Esophagus (tissue), 2 donors: ENCODE data around the gene AKT3. TPM values are rescaled to one million over a fixed set of nuclear protein-coding genes. Genes with fewer than 3 reads are reported as not detected.
"Not testable (repeated sequence)": the region's sequence is repeated elsewhere in the genome, so short reads cannot be mapped to it uniquely, and the experiment has no call there.

Experiments
- H3K27ac ChIP-seq, 2 donors: one replicate each; pipeline ENCODE4 v1.5.1; 2013; ENCODE audit warnings: low read depth in 2 of 2, mild to moderate bottlenecking in 2 of 2, inconsistent platforms in 1 of 2, low read length in 1 of 2, moderate library complexity in 1 of 2
- H3K27me3 ChIP-seq, 2 donors: one replicate each; pipeline ENCODE4 v1.6.1; 2013; ENCODE audit warnings: low read length in 2 of 2, control low read depth in 1 of 2, mild to moderate bottlenecking in 1 of 2; ENCODE audit not compliant: insufficient read depth in 2 of 2, control insufficient read depth in 1 of 2
- H3K36me3 ChIP-seq, 2 donors: one replicate each; pipeline ENCODE4 v1.6.1; 2013; ENCODE audit warnings: low read length in 1 of 2; ENCODE audit not compliant: control insufficient read depth in 2 of 2, insufficient read depth in 2 of 2
- H3K4me1 ChIP-seq, 2 donors: one replicate each; pipeline ENCODE4 v1.6.1; 2013; ENCODE audit warnings: low read length in 1 of 2; ENCODE audit not compliant: control insufficient read depth in 2 of 2, insufficient read depth in 2 of 2
- H3K4me3 ChIP-seq, 2 donors: one replicate each; pipeline ENCODE4 v1.5.1; 2013; ENCODE audit warnings: low read length in 2 of 2, mild to moderate bottlenecking in 2 of 2, low read depth in 1 of 2, moderate library complexity in 1 of 2
- H3K9me3 ChIP-seq, 2 donors: one replicate each; pipeline ENCODE4 v1.6.1; 2013; ENCODE audit warnings: mild to moderate bottlenecking in 2 of 2, low read depth in 1 of 2, low read length in 1 of 2, moderate library complexity in 1 of 2; ENCODE audit not compliant: control insufficient read depth in 2 of 2, insufficient read depth in 1 of 2
- WGBS, 2 donors: extraction: QIAGEN DNeasy Blood & Tissue Kit; methylation state at CpG; one replicate each; pipeline ENCODE4 v1.1.7; 2013; 5-methylcytosine and 5-hydroxymethylcytosine counted together
- polyA plus RNA-seq, 2 donors: library from polyadenylated mRNA; stranded (reverse); fragments of 200-250 nt; gene quantifications; one replicate each; pipeline ENCODE4 v1.2.3, GENCODE V29; 2013
- donor health status: healthy with polysubstance abuse.
- donor health status: Bipolar disorder and iron deficiency.

The AKT3 gene
- polyA plus RNA-seq, 2 donors, result 2.1 to 4.4 TPM

DNA sequence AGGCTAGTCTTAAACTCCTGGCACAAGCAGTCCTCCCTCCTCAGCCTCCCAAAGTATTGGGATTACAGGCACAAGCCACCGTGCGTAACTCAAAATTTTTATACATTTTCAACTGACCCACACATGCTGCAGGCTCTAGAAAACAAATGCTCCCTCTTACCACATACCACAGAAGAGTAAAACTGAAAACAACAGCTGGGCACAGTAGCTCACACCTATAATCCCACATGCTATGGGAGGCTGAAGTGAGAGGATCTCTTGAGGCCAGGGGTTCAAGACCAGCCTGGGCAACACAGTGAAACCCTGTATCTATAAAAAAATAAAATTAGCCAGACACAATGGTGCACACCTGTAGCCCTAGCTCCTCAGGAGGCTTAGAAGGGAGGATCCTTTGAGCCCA is 56.7 kb downstream of the AKT3 start:
- no peaks in the 10 kb centered on the region for H3K27me3 ChIP-seq
- H3K9me3 ChIP-seq, result no peaks in the 10 kb centered on the region
- no peaks in the 10 kb centered on the region for H3K4me1 ChIP-seq
- no peak overlapping the region for H3K4me3 ChIP-seq
- H3K27ac ChIP-seq, result no peak overlapping the region
- H3K36me3 ChIP-seq, result no peaks in the 10 kb centered on the region
- WGBS, 2 donors, result 92 to 95% methylated on average over 2 of the region's 2 CpGs

DNA sequence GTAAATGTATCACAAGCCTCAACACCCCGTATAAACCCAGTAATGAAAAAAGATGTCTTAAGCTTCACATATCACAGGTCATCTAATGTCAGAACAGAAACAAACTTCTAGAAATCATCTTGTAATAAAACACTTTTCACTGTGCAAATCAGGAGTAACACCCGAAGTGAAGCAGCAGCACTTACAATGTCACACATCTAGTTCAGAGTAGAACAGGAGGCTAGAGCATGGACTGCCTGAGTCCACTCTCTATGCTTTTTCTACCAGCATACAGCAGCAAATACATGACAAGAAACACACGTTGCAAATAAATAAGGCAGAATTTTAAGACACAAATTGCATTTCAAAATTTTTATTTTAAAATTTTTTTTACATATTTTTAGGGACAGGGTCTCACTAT is 57.2 kb downstream of the AKT3 start:
- H3K4me3 ChIP-seq, result no peak overlapping the region
- H3K27ac ChIP-seq, result no peak overlapping the region
- no peaks in the 10 kb centered on the region for H3K9me3 ChIP-seq
- 53 to 61% methylated on average over 3 of the region's 3 CpGs for WGBS, 2 donors
- no peaks in the 10 kb centered on the region for H3K4me1 ChIP-seq
- H3K36me3 ChIP-seq, result no peaks in the 10 kb centered on the region
- no peaks in the 10 kb centered on the region for H3K27me3 ChIP-seq

DNA sequence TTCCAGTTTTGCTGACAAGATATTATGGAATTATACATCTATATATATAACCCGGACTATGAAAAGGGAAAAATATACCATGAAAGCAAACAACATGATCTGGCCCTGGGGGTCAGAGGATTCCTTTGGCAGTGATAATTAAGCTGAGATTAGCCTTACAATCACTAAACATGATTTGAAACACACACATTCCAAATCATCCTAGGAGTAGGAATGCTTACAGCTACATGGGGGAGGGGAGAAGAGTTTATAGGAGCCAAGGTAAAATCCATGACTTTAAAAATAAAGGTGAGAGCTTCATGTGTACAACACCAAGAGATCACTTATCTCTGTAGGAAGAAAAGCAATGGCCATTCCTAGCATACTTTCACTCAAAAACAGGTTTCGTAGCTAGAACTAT is 57.6 kb downstream of the AKT3 start:
- WGBS, 2 donors, result 58 to 64% methylated on average over 2 of the region's 2 CpGs
- Histone ChIP-seq H3K9me3 (no peaks in the 10 kb centered on the region), H3K27ac (no peak overlapping the region), H3K27me3 (no peaks in the 10 kb centered on the region), H3K4me3 (no peak overlapping the region), H3K4me1 (no peaks in the 10 kb centered on the region), H3K36me3 (no peaks in the 10 kb centered on the region)

DNA sequence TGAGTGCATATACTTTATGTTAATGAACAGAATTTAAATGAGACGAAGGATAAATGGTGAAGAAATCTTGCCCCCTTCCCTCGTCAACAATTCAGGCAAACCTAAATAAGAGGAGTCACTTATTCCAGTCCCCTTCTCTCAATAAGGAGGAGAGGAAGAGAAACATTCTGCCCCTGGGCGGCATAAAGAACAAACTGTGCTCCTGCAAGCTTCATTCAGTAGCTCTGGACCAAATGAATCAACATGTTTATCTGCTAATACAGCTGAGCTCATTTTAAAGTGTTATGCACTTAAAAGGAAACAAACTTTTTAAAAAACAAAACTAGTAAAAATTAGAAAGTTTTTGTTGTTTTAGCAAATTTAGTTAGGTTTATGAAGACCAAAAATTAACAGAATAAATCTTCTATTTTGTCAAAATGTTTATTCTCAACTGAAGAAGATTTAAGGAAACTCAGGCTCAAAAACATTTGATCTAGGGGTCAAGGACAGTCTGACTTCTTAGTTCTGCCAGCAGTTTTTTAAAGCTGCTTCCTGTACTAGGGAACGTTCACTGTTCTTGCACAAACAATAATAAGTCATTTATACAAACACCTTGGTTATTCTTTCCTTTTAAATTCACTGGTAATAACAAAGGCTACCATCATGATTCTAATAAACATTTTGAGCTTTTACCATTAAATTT is 58.3 kb downstream of the AKT3 start:
- Histone ChIP-seq H3K27me3 (no peaks in the 10 kb centered on the region), H3K9me3 (no peaks in the 10 kb centered on the region), H3K36me3 (no peaks in the 10 kb centered on the region), H3K4me1 (no peaks in the 10 kb centered on the region), H3K27ac (no peak overlapping the region), H3K4me3 (no peak overlapping the region)
- WGBS, 2 donors, result 60 to 63% methylated on average over 4 of the region's 4 CpGs

DNA sequence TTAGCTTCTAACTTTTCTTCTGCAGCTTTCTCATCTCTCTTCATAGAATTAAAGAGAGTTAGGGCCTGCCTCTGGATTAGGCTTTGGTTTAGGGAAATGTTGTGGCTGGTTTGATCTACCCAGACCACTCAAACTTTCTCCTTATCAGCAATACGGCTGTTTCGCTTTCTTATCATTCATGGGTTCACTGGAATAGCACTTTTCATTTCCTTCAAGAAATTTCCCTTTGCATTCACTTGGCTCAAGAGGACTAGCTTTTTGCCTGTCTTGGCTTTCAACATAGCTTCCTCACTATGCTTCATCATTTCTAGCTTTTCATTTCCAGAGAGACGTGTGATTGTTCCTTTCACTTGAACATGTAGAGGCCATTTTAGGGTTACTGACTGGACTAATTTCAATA is 59.6 kb downstream of the AKT3 start:
- 80 to 81% methylated on average over 3 of the region's 3 CpGs for WGBS, 2 donors
- H3K4me1 ChIP-seq, result no peaks in the 10 kb centered on the region
- H3K9me3 ChIP-seq, result no peaks in the 10 kb centered on the region
- no peaks in the 10 kb centered on the region for H3K27me3 ChIP-seq
- no peaks in the 10 kb centered on the region for H3K36me3 ChIP-seq
- H3K27ac ChIP-seq, result peak overlapping the region in 1 of 2 donors; percentile 14
- H3K4me3 ChIP-seq, result no peak overlapping the region

DNA sequence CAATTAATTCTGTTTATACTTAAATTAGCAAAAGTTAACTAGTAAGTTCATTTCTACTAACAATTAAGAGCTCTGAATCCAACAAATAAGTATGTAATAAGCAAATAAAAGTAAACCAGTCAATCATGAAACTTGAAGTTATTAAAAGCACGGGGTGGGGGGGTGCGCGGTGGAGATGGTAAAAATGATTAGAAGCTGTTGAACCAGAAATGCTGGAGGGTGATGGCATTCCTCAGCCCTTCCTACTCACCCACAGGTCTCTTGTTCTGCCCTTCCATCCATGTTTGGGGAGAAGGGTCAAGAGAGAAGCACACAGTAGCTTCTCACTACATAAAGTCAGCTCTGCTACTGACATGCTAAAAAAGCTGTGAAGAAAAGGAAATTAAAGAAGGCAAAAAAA is 63.5 kb downstream of the AKT3 start:
- Histone ChIP-seq H3K9me3 (no peaks in the 10 kb centered on the region), H3K27me3 (no peaks in the 10 kb centered on the region), H3K36me3 (no peaks in the 10 kb centered on the region), H3K27ac (no peak overlapping the region), H3K4me1 (no peaks in the 10 kb centered on the region), H3K4me3 (no peak overlapping the region)
- 86 to 88% methylated on average over 3 of the region's 3 CpGs for WGBS, 2 donors

DNA sequence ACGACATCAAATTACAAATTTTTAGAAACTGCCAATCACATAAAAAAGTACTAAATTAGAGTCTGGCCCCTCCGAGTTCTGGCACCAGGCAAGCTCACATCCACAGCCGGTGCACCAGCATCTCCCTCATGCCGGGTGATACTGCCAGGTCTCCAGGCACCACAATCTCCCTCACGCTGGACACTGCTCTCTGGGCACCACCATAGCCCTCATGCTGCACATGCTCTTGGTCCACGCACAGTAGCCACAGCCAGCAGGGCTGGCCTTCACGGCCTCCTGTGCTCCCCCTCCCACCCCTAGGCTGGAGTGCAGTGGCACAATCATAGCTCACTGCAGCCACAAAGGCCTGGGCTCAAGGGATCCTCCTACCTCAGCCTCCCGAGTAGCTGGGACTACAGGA is 65.5 kb downstream of the AKT3 start:
- no peaks in the 10 kb centered on the region for H3K9me3 ChIP-seq
- WGBS, 2 donors, result 96 to 97% methylated on average over 8 of the region's 8 CpGs
- no peaks in the 10 kb centered on the region for H3K36me3 ChIP-seq
- no peak overlapping the region for H3K27ac ChIP-seq
- H3K27me3 ChIP-seq, result no peaks in the 10 kb centered on the region
- H3K4me1 ChIP-seq, result no peaks in the 10 kb centered on the region
- H3K4me3 ChIP-seq, result no peak overlapping the region

DNA sequence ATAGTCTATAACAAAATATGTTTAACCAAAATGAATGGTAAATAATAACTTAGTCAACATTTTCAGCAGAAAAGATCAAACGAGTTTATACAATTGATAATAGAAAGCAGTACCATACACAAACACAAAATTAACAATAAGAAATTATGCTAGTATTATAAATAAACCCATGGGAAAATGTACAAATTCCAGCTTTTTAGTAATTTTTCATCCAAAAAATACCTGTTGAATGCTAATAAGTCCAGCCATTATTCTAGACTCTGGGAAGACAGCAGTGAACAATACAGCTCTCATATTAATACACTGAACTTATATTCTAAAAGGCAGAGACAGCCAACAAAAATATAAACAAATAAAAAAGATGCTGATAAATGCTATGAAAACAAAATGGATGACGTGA is 66.3 kb downstream of the AKT3 start:
- H3K4me1 ChIP-seq, result no peaks in the 10 kb centered on the region
- no peak overlapping the region for H3K4me3 ChIP-seq
- no peaks in the 10 kb centered on the region for H3K36me3 ChIP-seq
- no peak overlapping the region for H3K27ac ChIP-seq
- no peaks in the 10 kb centered on the region for H3K9me3 ChIP-seq
- WGBS, 2 donors, result 69 to 73% methylated on average over 2 of the region's 2 CpGs
- H3K27me3 ChIP-seq, result no peaks in the 10 kb centered on the region

DNA sequence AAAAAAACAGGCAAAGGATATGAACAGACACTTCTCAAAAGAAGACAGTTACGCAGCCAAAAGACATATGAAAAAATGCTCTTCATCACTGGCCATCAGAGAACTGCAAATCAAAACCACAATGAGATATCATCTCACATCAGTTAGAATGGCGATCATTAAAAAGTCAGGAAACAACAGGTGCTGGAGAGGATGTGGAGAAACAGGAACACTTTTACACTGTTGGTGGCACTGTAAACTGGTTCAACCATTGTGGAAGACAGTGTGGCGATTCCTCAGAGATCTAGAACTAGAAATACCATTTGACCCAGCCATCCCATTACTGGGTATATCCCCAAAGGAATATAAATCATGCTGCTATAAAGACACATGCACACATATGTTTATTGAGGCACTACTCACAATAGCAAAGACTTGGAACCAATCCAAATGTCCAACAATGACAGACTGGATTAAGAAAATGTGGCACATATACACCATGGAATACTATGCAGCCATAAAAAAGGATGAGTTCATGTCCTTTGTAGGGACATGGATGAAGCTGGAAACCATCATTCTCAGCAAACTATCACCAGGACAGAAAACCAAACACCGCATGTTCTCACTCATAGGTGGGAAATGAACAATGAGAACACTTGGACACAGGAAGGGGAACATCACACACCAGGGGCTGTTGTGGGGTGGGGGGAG is 77.5 kb downstream of the AKT3 start:
- 93 to 97% methylated on average over 4 of the region's 4 CpGs for WGBS, 2 donors
- H3K9me3 ChIP-seq, H3K27ac ChIP-seq, H3K4me3 ChIP-seq, H3K4me1 ChIP-seq, H3K36me3 ChIP-seq, H3K27me3 ChIP-seq: not testable (repeated sequence)

DNA sequence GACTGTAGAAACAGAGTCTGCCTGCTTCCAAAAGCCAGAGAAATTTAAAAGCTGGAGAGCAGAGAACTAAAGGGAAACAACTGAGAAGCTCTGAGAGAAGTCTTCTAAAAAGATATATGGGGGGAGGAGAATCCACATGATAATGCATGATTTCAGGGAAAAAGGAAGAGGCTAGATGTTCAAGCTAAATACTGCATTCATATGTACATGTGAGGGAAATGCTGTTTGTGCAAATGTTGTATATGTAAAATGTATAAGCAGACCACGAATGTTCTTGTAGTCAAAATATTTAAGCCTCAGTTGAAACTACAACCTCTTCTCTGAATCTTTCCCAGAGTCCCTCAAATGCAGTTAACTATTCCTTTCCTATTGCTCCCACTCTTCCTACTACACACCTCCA is 79.2 kb downstream of the AKT3 start:
- no peaks in the 10 kb centered on the region for H3K27me3 ChIP-seq
- 78 to 82% methylated on average over 1 of the region's 1 CpG for WGBS, 2 donors
- no peaks in the 10 kb centered on the region for H3K36me3 ChIP-seq
- no peaks in the 10 kb centered on the region for H3K4me1 ChIP-seq
- no peak overlapping the region for H3K27ac ChIP-seq
- no peaks in the 10 kb centered on the region for H3K9me3 ChIP-seq
- no peak overlapping the region for H3K4me3 ChIP-seq
